GM19193 (cell line): ENCODE data around the gene NANOG.
"Not testable (repeated sequence)": the region's sequence is repeated elsewhere in the genome, so short reads cannot be mapped to it uniquely, and the experiment has no call there.

Experiments used
- POLR2A ChIP-seq: IDR thresholded peaks from 4 replicates; pipeline ENCODE4 v1.6.1; 2011; ENCODE audit not compliant: insufficient read depth, insufficient read length; ENCODE audit errors: extremely low read depth

Gene NANOG

GRCh38 chr12:7788884-7789528 lies at the start of gene NANOG:
Gene NANOG, plus strand, starts transcription at chr12:7789402. Its CDS starts 213 bp downstream, at chr12:7789615.
- TF ChIP-seq POLR2A = not testable (repeated sequence)

- TF ChIP-seq POLR2A = peak; percentile 30
These were observed 42.0 kb upstream of the NANOG start, which contains the start of gene CLEC4C for GRCh38 chr12:7747246-7747645. Gene CLEC4C, minus strand, starts transcription at chr12:7747375. Its CDS starts 27 bp downstream, at chr12:7747348.

- TF ChIP-seq POLR2A = no peak
These were observed 40.4 kb upstream of the NANOG start for GRCh38 chr12:7748852-7749251.

- TF ChIP-seq POLR2A = no peak
These were observed 39.8 kb upstream of the NANOG start for GRCh38 chr12:7749442-7749841.

GRCh38 chr12:7750350-7750749 lies 38.9 kb upstream of the NANOG start:
- TF ChIP-seq POLR2A = no peak

- TF ChIP-seq POLR2A = no peak
These were observed 37.8 kb upstream of the NANOG start for GRCh38 chr12:7751394-7751793.

GRCh38 chr12:7756993-7757392 lies 32.2 kb upstream of the NANOG start:
- TF ChIP-seq POLR2A = no peak

- TF ChIP-seq POLR2A = no peak
These were observed 30.4 kb upstream of the NANOG start for GRCh38 chr12:7758766-7759140.

GRCh38 chr12:7769999-7770398 lies 19.2 kb upstream of the NANOG start:
- TF ChIP-seq POLR2A = no peak

- no peak for TF ChIP-seq POLR2A
These were observed 7.9 kb upstream of the NANOG start for GRCh38 chr12:7781274-7781673.

GRCh38 chr12:7782055-7782454 lies 7.1 kb upstream of the NANOG start:
- TF ChIP-seq POLR2A = no peak

- no peak for TF ChIP-seq POLR2A
These were observed 4.5 kb upstream of the NANOG start for GRCh38 chr12:7784701-7785100.

GRCh38 chr12:7787574-7788293 lies 1.5 kb upstream of the NANOG start:
- TF ChIP-seq POLR2A = no peak

GRCh38 chr12:7788294-7788660 lies 925 bp upstream of the NANOG start:
- no peak for TF ChIP-seq POLR2A

GRCh38 chr12:7793211-7793610 lies 4.0 kb downstream of the NANOG start:
- TF ChIP-seq POLR2A = no peak

GRCh38 chr12:7797698-7798398 lies 8.6 kb downstream of the NANOG start:
- TF ChIP-seq POLR2A = no peak
